ENCODE measurements around the gene NUDT3.

DNA sequence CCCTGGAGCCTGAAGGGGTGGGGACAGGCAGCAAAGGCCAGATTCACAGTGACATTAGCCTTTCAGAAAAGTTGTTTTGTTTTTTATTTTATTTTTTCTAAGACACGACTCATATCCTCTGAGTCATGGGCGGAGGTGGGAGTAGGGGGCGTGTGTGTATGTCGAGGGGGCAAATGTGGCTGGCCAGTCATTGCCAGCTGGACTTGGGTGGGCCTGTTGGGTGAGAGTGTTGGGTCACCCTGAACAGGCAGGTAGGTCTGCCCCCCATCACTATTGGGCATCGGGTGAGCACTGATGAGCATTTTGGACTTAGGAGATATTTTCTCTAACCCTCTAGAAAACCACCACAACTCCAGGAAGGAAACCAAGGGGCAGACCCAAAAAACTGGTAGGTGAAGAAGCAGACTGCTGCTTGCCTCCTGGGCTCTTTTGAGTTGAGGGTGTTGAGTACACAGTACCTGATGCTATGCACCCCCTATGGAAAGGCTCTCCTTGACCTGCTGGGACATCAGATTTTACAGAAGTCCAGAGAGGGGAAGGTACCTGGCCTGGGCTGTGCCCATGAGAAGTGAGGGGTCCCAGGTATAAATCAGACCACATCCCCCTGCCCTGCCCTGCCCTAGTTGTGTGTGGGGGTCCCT is 149.2 kb downstream of the NUDT3 start:
- no peak for TF ChIP-seq EZH2 (IDR thresholded peaks at IDR 0.05; ENCODE audit: insufficient read depth, poor library complexity, severe bottlenecking)
- no peak for TF ChIP-seq EZH2phosphoT487 (IDR thresholded peaks at IDR 0.05; ENCODE audit: insufficient read depth, low read depth)
